Measurements from ENCODE around the gene ULBP1. TPM values are rescaled to one million over a fixed set of nuclear protein-coding genes. Genes with fewer than 3 reads are reported as not detected.

The ULBP1 gene
- polyA plus RNA-seq, 1 experiment, result 2.8 TPM

DNA sequence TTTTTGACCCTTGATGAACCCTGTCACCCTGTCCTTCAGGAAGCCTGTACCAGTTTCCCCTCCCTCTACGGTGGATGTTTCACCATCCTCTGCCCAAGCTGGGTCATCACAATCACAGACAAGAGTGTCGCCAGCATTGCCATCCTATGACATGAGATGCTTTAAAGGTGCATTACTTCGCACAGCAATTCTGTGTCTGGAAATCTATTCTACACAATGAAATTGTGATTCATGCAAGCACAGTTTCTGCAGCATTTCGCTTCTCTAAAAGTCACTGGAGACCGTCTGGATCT lies 24.4 kb upstream of the ULBP1 start:
- Histone ChIP-seq H3K9me3 (ENCODE audit: control insufficient read depth, insufficient read depth, low read length) (no peaks in the 10 kb centered on the region; the same call in 1 of the 2 replicates), H3K4me3 (ENCODE audit: low read depth, low read length) (no peak overlapping the region), H3K27ac (ENCODE audit: low read depth, low read length) (no peak overlapping the region), H3K27me3 (ENCODE audit: control insufficient read depth, insufficient read depth, low read length) (peaks cover 49% of the 10 kb centered on the region)
- POLR2A ChIA-PET, result no interaction called here
- CTCF ChIA-PET, result no interaction called here
- DNase-seq (ENCODE audit: low read depth, low spot score), result no peak
- TF ChIP-seq, protein P1, sequence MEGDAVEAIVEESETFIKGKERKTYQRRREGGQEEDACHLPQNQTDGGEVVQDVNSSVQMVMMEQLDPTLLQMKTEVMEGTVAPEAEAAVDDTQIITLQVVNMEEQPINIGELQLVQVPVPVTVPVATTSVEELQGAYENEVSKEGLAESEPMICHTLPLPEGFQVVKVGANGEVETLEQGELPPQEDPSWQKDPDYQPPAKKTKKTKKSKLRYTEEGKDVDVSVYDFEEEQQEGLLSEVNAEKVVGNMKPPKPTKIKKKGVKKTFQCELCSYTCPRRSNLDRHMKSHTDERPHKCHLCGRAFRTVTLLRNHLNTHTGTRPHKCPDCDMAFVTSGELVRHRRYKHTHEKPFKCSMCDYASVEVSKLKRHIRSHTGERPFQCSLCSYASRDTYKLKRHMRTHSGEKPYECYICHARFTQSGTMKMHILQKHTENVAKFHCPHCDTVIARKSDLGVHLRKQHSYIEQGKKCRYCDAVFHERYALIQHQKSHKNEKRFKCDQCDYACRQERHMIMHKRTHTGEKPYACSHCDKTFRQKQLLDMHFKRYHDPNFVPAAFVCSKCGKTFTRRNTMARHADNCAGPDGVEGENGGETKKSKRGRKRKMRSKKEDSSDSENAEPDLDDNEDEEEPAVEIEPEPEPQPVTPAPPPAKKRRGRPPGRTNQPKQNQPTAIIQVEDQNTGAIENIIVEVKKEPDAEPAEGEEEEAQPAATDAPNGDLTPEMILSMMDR (IDR thresholded peaks at IDR 0.05; ENCODE audit: low read depth, low read length), result no peak

DNA sequence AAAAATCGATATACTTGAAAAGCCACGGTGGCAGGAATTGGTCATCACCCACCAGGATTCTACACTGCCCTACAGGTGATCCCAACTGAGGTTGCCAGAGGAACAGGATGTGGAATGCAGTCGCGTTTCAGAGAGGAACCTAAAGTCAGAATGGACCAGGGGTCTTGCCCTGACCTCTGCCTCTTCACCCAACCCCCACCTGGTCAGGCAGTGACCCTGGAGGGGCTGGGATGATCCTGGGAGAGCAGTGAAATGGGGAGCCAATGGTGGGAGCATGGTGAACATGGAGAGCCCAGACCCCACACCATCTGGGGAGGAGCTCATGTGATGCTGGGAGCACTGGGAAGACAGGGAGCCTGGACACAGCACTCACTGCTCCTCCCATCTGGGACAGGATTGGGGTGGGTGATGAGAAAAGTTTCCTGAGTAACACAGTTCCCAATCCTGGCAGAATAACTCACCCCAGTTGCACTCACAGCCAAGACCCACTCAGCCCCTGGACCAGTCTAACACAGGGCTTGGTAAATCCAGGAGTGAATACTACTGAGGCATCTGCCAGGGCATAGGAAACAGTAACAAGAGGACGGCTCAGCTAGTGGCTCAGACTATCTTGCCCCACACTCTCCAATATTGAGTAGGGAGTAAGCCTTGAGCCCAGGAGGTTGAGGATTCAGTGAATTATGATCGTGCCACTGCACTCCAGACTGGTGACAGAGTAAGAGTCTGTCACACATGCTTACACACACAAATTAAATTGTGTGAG lies 23.7 kb upstream of the ULBP1 start:
- ChIA-PET POLR2A (no interaction called here), CTCF (interaction anchor here (1.1 to 1.3 kb wide), 2 partner anchors 76 to 78 kb away, joined by 4 to 5 read pairs; no protein-coding TSS in a partner anchor)
- TF ChIP-seq, protein P1 (IDR thresholded peaks at IDR 0.05; ENCODE audit: low read depth, low read length), result no peak
- Histone ChIP-seq H3K27ac (ENCODE audit: low read depth, low read length) (no peak overlapping the region), H3K4me3 (ENCODE audit: low read depth, low read length) (no peak overlapping the region), H3K9me3 (ENCODE audit: control insufficient read depth, insufficient read depth, low read length) (no peaks in the 10 kb centered on the region; the same call in 1 of the 2 replicates), H3K27me3 (ENCODE audit: control insufficient read depth, insufficient read depth, low read length) (peaks cover 42% of the 10 kb centered on the region)
- no peak for DNase-seq (ENCODE audit: low read depth, low spot score)

DNA sequence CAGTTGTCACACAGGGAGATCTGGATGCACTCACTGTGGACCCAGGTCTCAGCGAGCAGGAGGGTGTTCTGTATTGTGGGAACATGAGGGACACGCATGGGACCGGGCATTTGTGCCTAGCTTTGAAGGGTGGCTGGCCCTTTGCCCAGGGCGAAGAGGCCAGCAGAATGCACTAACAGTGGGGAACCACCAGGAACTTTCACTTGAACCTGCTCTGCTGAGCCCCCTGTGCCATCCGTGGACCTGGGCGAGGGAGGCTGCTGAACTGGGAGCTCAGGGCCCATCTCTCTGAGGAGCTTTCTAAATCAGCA lies 23.1 kb upstream of the ULBP1 start:
- ChIA-PET CTCF (interaction anchor here (1.1 to 1.3 kb wide), 2 partner anchors 76 to 77 kb away, joined by 4 to 5 read pairs; no protein-coding TSS in a partner anchor), POLR2A (no interaction called here)
- Histone ChIP-seq H3K27ac (ENCODE audit: low read depth, low read length) (no peak overlapping the region), H3K9me3 (ENCODE audit: control insufficient read depth, insufficient read depth, low read length) (no peaks in the 10 kb centered on the region; the same call in 1 of the 2 replicates), H3K27me3 (ENCODE audit: control insufficient read depth, insufficient read depth, low read length) (peaks cover 38% of the 10 kb centered on the region), H3K4me3 (ENCODE audit: low read depth, low read length) (no peak overlapping the region)
- DNase-seq (ENCODE audit: low read depth, low spot score), result no peak
- TF ChIP-seq, protein P1 (IDR thresholded peaks at IDR 0.05; ENCODE audit: low read depth, low read length), result no peak

DNA sequence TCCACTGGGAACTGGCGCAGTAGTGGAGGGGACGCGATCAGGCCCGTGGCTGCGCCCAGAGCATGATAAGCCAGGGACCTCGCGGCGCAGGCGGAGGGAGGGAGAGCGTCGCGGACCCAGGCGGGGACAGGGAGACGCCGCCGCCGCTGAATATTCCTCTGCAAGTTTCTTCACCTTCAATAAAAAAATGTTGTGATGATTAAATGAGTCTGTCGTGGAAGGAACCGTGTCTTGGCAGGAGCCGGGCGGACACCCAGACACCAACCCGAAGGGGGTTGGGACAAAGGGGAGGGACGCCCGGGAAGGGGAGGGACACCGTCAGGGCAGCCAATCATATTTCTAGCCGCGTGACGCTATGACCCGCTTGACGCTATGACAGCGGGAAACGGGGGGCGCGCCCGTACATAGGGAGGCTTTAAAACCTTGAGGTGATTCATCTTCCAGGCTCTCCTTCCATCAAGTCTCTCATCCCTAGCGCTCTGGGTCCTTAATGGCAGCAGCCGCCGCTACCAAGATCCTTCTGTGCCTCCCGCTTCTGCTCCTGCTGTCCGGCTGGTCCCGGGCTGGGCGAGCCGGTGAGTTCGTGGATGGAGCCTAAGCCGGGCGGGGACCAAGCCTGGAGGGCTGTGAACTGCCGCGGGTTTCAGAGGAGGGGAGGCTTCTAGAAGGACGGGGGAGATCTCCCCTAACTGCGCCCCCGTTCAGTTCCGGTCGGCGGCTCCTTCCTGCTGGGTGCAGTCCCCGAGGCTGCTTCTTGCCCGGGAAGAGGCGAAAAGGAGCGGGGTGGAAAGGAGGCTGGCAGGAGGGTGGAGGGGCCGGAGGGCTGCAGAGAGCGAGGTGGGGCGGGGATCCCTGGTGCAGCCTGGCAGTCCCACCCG lies 21.9 kb upstream of the ULBP1 start, which contains the start of gene ULBP2:
ULBP2 (plus strand) TSS at position 432 of the 878 bp plus-strand sequence; CDS start at position 491, 59 bp downstream.
- H3K9me3 ChIP-seq (ENCODE audit: control insufficient read depth, insufficient read depth, low read length), result no peaks in the 10 kb centered on the region; the same call in 1 of the 2 replicates
- POLR2A ChIA-PET, result no interaction called here

More for the DNA sequence above, 21.9 kb upstream of the ULBP1 start, which contains the start of gene ULBP2:
- DNase-seq (ENCODE audit: low read depth, low spot score), result peak; percentile 81
- Histone ChIP-seq H3K27me3 (ENCODE audit: control insufficient read depth, insufficient read depth, low read length) (peaks cover 29% of the 10 kb centered on the region), H3K27ac (ENCODE audit: low read depth, low read length) (no peak within 1 kb of the TSS), H3K4me3 (ENCODE audit: low read depth, low read length) (peak within 1 kb of the TSS; percentile 75)
- CTCF ChIA-PET, result interaction anchor here (1.1 kb wide), 1 partner anchor 75 kb away, joined by 5 read pairs; no protein-coding TSS in a partner anchor
- TF ChIP-seq, protein P1 (IDR thresholded peaks at IDR 0.05; ENCODE audit: low read depth, low read length), result no peak; the same call in 1 of the 2 replicates
